Heart left ventricle (tissue), 16 donors: Measurements from ENCODE around the gene ZBTB46. TPM values are rescaled to one million over a fixed set of nuclear protein-coding genes. Genes with fewer than 3 reads are reported as not detected.

ENCODE experiments used
- ATAC-seq, 4 donors: fragments of 200-7000 bp; cut with Tn5 transposase; one replicate each; pipeline ENCODE4 v1.9.1; 2020 to 2022; ENCODE audit warnings: moderate library complexity in 4 of 4, mild to moderate bottlenecking in 3 of 4, moderate number of reproducible peaks in 1 of 4
- DNase-seq, 5 donors: peaks; one replicate each; pipeline ENCODE4 v3.0.0-alpha.2; 2020
- H3K27ac ChIP-seq, 12 donors: fragments of 200-600 bp; sonication (generic) in 4 of 12; one replicate each; pipeline versions ENCODE4 v1.5.0 to v1.8.0; 2016 to 2022; ENCODE audit warnings: mild to moderate bottlenecking in 2 of 12
- H3K27me3 ChIP-seq, 9 donors: fragments of 200-600 bp; sonication (generic) in 2 of 9; one replicate each; pipeline versions ENCODE4 v1.5.1 to v1.8.0; 2016 to 2022; ENCODE audit warnings: mild to moderate bottlenecking in 3 of 9
- H3K36me3 ChIP-seq, 9 donors: fragments of 200-600 bp; sonication (generic) in 2 of 9; one replicate each; pipeline versions ENCODE4 v1.5.0 to v1.8.0; 2018 to 2022; ENCODE audit warnings: mild to moderate bottlenecking in 2 of 9
- H3K4me1 ChIP-seq, 12 donors: fragments of 200-600 bp; sonication (generic) in 4 of 12; one replicate each; pipeline versions ENCODE4 v1.5.0 to v1.8.0; 2016 to 2022; ENCODE audit warnings: mild to moderate bottlenecking in 3 of 12
- H3K4me3 ChIP-seq, 12 donors: fragments of 200-600 bp; sonication (generic) in 4 of 12; one replicate each; pipeline versions ENCODE4 v1.5.0 to v1.8.0; 2017 to 2022; ENCODE audit warnings: mild to moderate bottlenecking in 9 of 12, moderate library complexity in 4 of 12
- H3K9me3 ChIP-seq, 12 donors: fragments of 200-600 bp; sonication (generic) in 4 of 12; one replicate each; pipeline versions ENCODE4 v1.5.0 to v1.8.0; 2016 to 2022; ENCODE audit warnings: mild to moderate bottlenecking in 1 of 12
- POLR2A ChIP-seq, 2 donors: fragments of 450-650 bp; IDR thresholded peaks; one replicate each; pipeline ENCODE4 v1.6.1; 2017; ENCODE audit warnings: antibody characterized with exemption in 2 of 2, mild to moderate bottlenecking in 2 of 2, moderate library complexity in 2 of 2
- WGBS, 4 donors: extraction: QIAGEN DNeasy Blood & Tissue Kit in 2 of 4; methylation state at CpG; one replicate each; pipeline versions ENCODE4 v1.1.5 to v1.1.7; 2013 to 2018; 5-methylcytosine and 5-hydroxymethylcytosine counted together
- intact Hi-C, 10 donors: fragments of 100-400 bp; cut with DNase I; formaldehyde crosslinking; loops; one replicate each; pipeline versions ENCODE4 v1.11.1 to v1.14.2; 2022
- polyA plus RNA-seq, 2 donors: library from polyadenylated mRNA; stranded (reverse); fragments of 200-250 nt; gene quantifications; one replicate each; pipeline ENCODE4 v1.2.3, GENCODE V29; 2013
- total RNA-seq, 9 donors: library from RNA; depleted of rRNA in 2 of 9; stranded (reverse); fragments of >200 nt in 2 of 9; fragmentation: NEBNext Ultra II Directional in 3 of 9; extraction: Animal tissue kit (Norgen Biotek cat#: 25700) in 3 of 9; gene quantifications; one replicate each; pipeline versions ENCODE4 v1.1.0 to v1.2.4, GENCODE V29; 2016 to 2023
- TF ChIP-seq, protein P1 (sequence below), 12 donors: fragments of 200-600 bp; sonication (generic) in 4 of 12; IDR thresholded peaks; one replicate each; pipeline versions ENCODE4 v1.5.0 to v1.8.0; 2018 to 2022; ENCODE audit warnings: antibody characterized with exemption in 12 of 12, mild to moderate bottlenecking in 5 of 12
- donor health status: ischemic (EF 13 %, LVEDD 7.1; RV severe dilation, severe dysfunction).
- donor health status: healthy with polysubstance abuse.
- donor health status: DM: no; HTN: yes; CAD: no.
- donor health status: DM: no; HTN: no; CAD: no.
- donor health status: ischemic (EF 25% LVEDD 6.9; RV normal size, moderate dysfunction).
- donor health status: ischemic (EF 25% LVEDD 5.7; RV mildly dilated, moderate dysfunction).
- donor health status: healthy.
- donor health status: DM: yes; HTN: yes; CAD: no.
- donor health status: ischemic (EF 35%, LVEDD 5.7; RV mildly dilated, moderate dysfunction).
- donor health status: nonischemic (EF 11% LVEDD 7.7; RV severe dilation, severe dysfunction).
- donor health status: DM: yes; HTN: yes; CAD: no.
- donor health status: PGD.
- donor health status: ischemic (EF 29% LVEDD 5.4; RV normal size, mild dysfunction).
- donor health status: nonischemic (EF 23%, LVEDD 6.1; RV moderate dilation, normal function).

Gene ZBTB46
- total and polyA plus RNA-seq, 11 donors, result 6.6 to 27.4 (median 14.3) TPM

DNA sequence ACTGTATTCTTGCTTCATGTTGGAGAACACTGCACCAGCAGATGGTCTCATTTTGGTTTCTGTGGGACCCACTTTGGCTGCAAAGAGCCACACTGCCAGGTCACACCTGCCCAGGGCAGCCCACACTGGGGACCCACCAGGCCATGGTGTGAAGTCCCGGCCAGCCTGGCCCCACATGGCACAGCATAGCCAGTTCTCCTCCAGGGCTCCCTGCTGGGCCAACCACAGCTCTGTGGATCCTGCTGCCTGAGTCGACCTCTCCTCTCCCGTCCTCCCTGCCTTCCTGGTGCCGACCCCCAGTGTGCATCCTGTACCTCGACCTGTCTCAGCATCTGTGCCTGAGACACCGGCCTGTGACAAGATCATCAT, 126.3 kb downstream of the ZBTB46 start:
- Histone ChIP-seq H3K4me1 (peaks cover 3 to 38% (median 25%) of the 10 kb centered on the region in 12 donors), H3K36me3 (peaks cover 0 to 54% (median 44%) of the 10 kb centered on the region in 9 donors)
- DNase-seq, result no peak

DNA sequence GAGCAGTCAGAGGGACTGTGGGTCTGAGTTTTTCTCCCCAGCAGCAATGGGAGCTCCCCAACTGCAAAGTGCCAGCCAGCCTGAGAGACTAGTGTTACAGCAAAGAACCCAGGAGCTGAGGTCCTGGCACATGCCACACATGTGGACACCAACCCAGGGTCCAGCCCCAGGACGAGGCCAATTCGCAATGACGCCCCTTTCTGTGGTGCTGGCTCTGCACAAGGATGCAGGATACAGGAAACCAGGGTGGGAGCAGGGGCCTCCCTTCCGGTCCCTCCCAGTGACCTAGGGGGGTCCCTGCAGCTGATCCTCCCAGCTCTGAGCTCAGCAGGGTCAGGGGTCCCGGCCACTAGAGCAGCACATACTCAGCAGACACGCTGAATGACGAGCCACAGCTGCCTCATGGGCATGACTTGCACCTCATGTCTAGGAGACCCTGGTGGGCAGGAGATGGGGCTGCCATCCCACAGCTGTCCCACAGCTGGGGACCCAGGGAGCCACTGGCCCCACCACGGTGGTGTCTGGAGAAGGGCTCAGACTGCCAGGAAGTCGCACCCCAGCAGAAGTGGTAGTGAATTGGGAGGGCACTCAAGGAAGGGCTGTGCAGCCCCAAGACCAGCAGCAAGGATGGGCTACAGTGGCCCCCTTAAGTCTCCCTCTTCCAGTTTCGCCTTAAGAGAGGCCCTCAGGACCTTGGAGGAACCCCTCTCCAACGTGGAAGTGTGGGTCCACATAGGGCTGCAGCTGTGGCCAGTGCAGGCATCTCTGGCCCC, 126.9 kb downstream of the ZBTB46 start:
- DNase-seq, result no peak
- H3K27ac ChIP-seq, result no peak overlapping the region
- peaks cover 3 to 38% (median 26%) of the 10 kb centered on the region in 12 donors for H3K4me1 ChIP-seq
- H3K9me3 ChIP-seq, result no peaks in the 10 kb centered on the region
- ATAC-seq, result no peak
- H3K36me3 ChIP-seq, result peaks cover 0 to 53% (median 41%) of the 10 kb centered on the region in 9 donors
- intact Hi-C loops, result no loop called here
- H3K4me3 ChIP-seq, result no peak overlapping the region
- TF ChIP-seq POLR2A (IDR thresholded peaks at IDR 0.05), result no peak
- TF ChIP-seq, protein P1, sequence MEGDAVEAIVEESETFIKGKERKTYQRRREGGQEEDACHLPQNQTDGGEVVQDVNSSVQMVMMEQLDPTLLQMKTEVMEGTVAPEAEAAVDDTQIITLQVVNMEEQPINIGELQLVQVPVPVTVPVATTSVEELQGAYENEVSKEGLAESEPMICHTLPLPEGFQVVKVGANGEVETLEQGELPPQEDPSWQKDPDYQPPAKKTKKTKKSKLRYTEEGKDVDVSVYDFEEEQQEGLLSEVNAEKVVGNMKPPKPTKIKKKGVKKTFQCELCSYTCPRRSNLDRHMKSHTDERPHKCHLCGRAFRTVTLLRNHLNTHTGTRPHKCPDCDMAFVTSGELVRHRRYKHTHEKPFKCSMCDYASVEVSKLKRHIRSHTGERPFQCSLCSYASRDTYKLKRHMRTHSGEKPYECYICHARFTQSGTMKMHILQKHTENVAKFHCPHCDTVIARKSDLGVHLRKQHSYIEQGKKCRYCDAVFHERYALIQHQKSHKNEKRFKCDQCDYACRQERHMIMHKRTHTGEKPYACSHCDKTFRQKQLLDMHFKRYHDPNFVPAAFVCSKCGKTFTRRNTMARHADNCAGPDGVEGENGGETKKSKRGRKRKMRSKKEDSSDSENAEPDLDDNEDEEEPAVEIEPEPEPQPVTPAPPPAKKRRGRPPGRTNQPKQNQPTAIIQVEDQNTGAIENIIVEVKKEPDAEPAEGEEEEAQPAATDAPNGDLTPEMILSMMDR (IDR thresholded peaks at IDR 0.05), result no peak
- no peaks in the 10 kb centered on the region for H3K27me3 ChIP-seq
- 87 to 89% (median 88%) methylated on average over 2 to 11 of the region's 11 CpGs for WGBS, 4 donors

More for the DNA sequence above, 126.3 kb downstream of the ZBTB46 start:
- ATAC-seq, result no peak
- H3K9me3 ChIP-seq, result no peaks in the 10 kb centered on the region
- H3K4me3 ChIP-seq, result no peak overlapping the region
- H3K27me3 ChIP-seq, result no peaks in the 10 kb centered on the region
- H3K27ac ChIP-seq, result no peak overlapping the region
- intact Hi-C loops, result loop anchor here in 1 of 10 donors (5.0 kb wide), 1 partner anchor 158 kb away; the partner anchor contains the start of gene ABHD16B
- TF ChIP-seq POLR2A (IDR thresholded peaks at IDR 0.05), result no peak
- TF ChIP-seq, protein P1 (IDR thresholded peaks at IDR 0.05), result no peak
- 81 to 91% (median 84%) methylated on average over 5 to 6 of the region's 6 CpGs for WGBS, 4 donors

DNA sequence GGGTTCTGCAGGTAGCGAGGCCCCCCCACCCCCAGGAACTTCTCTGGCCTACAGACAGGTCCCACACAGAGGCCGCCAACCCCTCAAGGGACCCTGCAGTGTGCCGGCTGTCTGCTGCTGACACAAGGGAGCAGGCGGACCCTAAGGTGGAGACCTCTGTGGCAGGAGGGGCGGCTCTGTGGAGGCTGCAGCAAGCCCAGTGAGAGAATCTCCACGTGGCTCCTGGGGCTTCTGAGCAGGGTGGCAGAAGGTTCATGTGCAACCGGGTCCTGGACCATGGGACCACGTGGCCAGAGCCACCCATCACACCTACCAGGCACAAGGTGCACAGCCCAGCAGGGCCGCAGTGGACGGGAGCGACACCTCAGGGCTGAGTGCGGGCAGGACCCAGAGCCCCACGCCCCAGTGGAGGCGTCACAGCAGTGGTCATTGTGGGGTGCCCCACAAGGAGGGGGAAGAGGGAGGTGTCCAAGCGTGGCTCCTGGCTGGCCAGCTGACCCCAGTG, 127.5 kb downstream of the ZBTB46 start:
- peaks cover 0 to 47% (median 38%) of the 10 kb centered on the region in 9 donors for H3K36me3 ChIP-seq
- no peak overlapping the region for H3K4me3 ChIP-seq
- DNase-seq (no peak), ATAC-seq (no peak)
- no peaks in the 10 kb centered on the region for H3K27me3 ChIP-seq
- WGBS, 4 donors, result 77 to 89% (median 87%) methylated on average over 15 of the region's 15 CpGs
- no peak overlapping the region for H3K27ac ChIP-seq
- no peak for TF ChIP-seq POLR2A (IDR thresholded peaks at IDR 0.05)
- TF ChIP-seq, protein P1 (IDR thresholded peaks at IDR 0.05), result no peak
- no peaks in the 10 kb centered on the region for H3K9me3 ChIP-seq
- peaks cover 3 to 38% (median 26%) of the 10 kb centered on the region in 12 donors for H3K4me1 ChIP-seq
- intact Hi-C loops, result no loop called here

DNA sequence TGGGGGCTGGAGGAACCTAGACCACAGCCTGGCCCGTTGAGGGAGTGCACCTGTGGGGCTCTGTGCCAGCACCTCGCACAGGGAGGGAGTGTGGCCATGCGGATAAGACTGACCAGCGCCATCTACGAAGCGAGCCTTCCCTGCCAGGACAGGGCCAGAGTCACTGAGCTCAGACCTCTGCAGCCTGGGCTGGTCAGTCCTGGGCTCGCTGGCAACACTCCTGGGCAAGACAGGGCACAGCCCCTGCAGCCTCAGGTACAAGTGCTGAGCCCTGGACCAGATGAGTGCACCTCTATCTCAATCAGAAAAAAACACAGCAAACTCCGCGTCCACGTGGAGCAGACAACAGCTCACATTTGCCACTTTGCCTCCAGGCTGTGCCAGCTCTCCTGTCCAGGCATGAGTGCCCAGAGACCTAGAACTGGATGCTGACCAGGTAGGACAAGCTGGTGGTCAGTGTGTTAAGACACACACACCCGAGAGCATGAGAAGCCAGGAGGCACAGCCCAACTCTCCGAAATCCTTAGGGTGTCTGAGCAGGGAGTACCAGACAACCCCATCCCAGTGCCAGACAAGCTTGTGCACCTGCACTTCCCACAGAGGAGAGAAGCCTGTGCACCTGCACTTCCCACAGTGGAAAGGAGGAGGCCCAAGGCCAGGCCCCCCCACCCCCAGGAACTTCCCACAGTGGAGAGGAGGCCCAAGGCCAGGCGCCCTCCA, 128.2 kb downstream of the ZBTB46 start:
- 71 to 88% (median 80%) methylated on average over 12 to 13 of the region's 13 CpGs for WGBS, 4 donors
- intact Hi-C loops, result no loop called here
- H3K9me3 ChIP-seq, result no peaks in the 10 kb centered on the region
- H3K27ac ChIP-seq, result no peak overlapping the region
- H3K27me3 ChIP-seq, result no peaks in the 10 kb centered on the region
- ATAC-seq (no peak), DNase-seq (peak in 3 of 5 donors; percentile 19 to 38 (median 29))
- TF ChIP-seq POLR2A (IDR thresholded peaks at IDR 0.05), result no peak
- TF ChIP-seq, protein P1 (IDR thresholded peaks at IDR 0.05), result no peak
- H3K36me3 ChIP-seq, result peaks cover 0 to 53% (median 38%) of the 10 kb centered on the region in 9 donors
- H3K4me1 ChIP-seq, result peaks cover 8 to 42% (median 27%) of the 10 kb centered on the region in 12 donors
- no peak overlapping the region for H3K4me3 ChIP-seq
